BJ (cell line): Measurements from ENCODE around the gene BRWD1. TPM values are rescaled to one million over a fixed set of nuclear protein-coding genes. Genes with fewer than 3 reads are reported as not detected.

Experiments used
- CTCF ChIA-PET: fragments of 350-600 bp; formaldehyde crosslinking; extraction: SDS; loops from one replicate; lab custom pipeline; 2021; ENCODE audit warnings: antibody characterized with exemption, inconsistent platforms; lab: Yijun Ruan, JAX
- POLR2A ChIA-PET: fragments of 300-600 bp; sonication (Branson Sonifier 250); formaldehyde crosslinking; extraction: SDS; loops from one replicate; lab custom pipeline; 2021; ENCODE audit warnings: antibody characterized with exemption; lab: Charles Lee
- DNase-seq: peaks from one replicate; pipeline ENCODE4 v3.0.0-alpha.2; 2011; ENCODE audit warnings: low read depth
- H3K27me3 ChIP-seq: 2 replicates; pipeline ENCODE4 v1.6.0; 2011; ENCODE audit warnings: low read length; ENCODE audit not compliant: control insufficient read depth, insufficient read depth
- H3K36me3 ChIP-seq: 2 replicates; pipeline ENCODE4 v1.5.1; 2011; ENCODE audit warnings: low read length; ENCODE audit not compliant: control insufficient read depth, insufficient read depth
- H3K4me3 ChIP-seq: 2 replicates; pipeline ENCODE4 v1.5.1; 2011; ENCODE audit warnings: low read depth, mild to moderate bottlenecking, control low read depth, low read length
- CTCF ChIP-seq: IDR thresholded peaks from 2 replicates; pipeline ENCODE4 v1.5.1; 2011; ENCODE audit warnings: low read depth, mild to moderate bottlenecking, control low read depth, inconsistent platforms, low read length, moderate library complexity; ENCODE audit not compliant: insufficient read depth
- polyA plus RNA-seq: library from polyadenylated mRNA; depleted of rRNA; stranded (reverse); fragments of >200 nt; gene quantifications from 2 replicates; pipeline ENCODE4 v1.2.3, GENCODE V29; 2011

The BRWD1 gene
- polyA plus RNA-seq, 1 experiment: 5.9 TPM

DNA sequence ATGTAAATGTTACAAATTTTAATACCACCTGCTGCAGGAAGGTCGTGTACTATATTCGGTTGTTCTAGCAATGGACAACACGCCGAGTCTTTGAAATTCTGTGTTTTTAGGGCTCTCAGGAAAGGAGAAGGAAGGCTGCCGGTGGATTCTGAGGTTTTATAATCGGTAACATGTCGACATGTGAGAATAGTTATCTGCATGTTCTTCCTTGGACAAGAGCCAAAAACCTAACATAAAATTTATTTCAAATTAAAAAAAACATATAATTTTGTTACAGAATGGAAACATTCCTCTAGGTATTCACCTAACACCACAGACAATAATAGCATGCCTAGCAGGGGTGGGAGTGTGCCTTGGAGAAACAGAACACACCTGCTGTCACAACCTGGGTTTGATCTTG lies 135.0 kb downstream of the BRWD1 start:
- Histone ChIP-seq H3K4me3 (no peak overlapping the region), H3K36me3 (peaks cover 5% of the 10 kb centered on the region), H3K27me3 (no peaks in the 10 kb centered on the region)
- DNase-seq: no peak
- ChIA-PET CTCF (interaction anchor here (2.5 kb wide), 1 partner anchor 41 kb away, joined by 11 read pairs; no protein-coding TSS in a partner anchor), POLR2A (no interaction called here)
- TF ChIP-seq CTCF: no peak

DNA sequence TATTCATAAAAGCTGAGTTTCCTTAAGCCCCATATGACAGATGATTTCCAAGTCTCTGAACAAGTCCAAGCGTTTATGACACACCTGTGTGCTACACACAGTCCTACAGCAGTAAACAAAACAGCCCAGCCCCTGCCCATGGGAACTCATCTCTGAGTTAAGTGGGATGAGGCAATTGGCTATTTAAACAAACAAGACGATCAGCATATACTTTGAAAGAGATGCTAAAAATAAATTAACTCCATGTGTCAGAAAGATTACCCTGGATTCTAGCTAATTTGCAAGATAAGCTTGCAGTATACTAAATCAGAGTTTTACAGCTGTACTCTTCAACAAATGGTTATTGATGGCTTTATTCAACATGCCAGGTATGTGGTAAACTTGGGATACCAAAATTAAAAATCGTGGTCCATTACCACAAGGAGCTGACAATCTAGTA lies 137.1 kb downstream of the BRWD1 start:
- DNase-seq: no peak
- no peak overlapping the region for H3K4me3 ChIP-seq
- no peak for TF ChIP-seq CTCF
- ChIA-PET CTCF (interaction anchor here (0.8 to 2.5 kb wide), 7 partner anchors 9 to 671 kb away, joined by 3 to 11 read pairs (median 4); no protein-coding TSS in a partner anchor), POLR2A (interaction anchor here (0.5 kb wide), 1 partner anchor 72 kb away, joined by 8 read pairs; no protein-coding TSS in a partner anchor)
- no peaks in the 10 kb centered on the region for H3K27me3 ChIP-seq
- peaks cover 10% of the 10 kb centered on the region for H3K36me3 ChIP-seq

DNA sequence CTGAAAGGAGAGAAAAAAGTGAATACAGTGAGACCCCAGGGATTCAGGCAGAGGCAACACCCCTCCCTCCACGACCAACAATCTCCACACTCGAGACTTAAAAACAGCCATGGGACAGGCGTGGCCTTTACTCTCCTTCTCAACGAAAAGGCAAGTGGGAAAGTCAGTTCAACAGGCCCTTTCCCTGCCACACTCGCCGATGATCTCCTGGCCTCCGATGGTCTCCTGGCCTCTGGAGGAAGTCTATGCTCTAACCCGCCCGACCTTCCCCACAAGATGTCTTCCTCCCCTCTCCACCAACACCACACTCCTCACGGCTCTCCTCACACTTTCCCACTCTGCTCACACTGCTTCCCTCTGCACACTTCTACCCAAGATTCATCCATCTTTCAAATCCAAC lies 137.8 kb downstream of the BRWD1 start:
- TF ChIP-seq CTCF: no peak
- DNase-seq: no peak
- Histone ChIP-seq H3K27me3 (no peaks in the 10 kb centered on the region), H3K4me3 (no peak overlapping the region), H3K36me3 (peaks cover 11% of the 10 kb centered on the region)
- CTCF ChIA-PET: no interaction called here
- POLR2A ChIA-PET: no interaction called here

DNA sequence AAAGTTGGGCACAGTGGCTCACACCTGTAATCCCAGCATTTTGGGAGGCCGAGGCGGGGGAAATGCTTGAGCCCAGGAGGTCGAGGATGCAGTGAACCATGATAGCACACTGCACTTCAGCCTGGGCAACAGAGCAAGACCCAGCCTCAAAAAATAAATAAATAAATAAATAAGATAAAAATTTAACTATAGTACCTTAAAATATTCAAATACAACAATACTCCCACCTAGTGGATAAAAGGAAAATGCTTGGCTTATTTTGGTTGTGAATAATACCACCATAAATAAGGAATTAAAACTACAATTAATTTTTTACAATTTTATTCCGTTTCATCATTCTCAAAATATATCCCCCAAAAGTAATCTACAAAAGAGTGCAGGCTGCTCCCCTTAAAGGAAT lies 138.3 kb downstream of the BRWD1 start:
- ChIA-PET CTCF (interaction anchor here (1.2 to 4.3 kb wide), 2 partner anchors 37 to 667 kb away, joined by 4 to 22 read pairs; no protein-coding TSS in a partner anchor), POLR2A (no interaction called here)
- H3K36me3 ChIP-seq: peaks cover 12% of the 10 kb centered on the region
- H3K27me3 ChIP-seq: no peaks in the 10 kb centered on the region
- DNase-seq: no peak
- no peak overlapping the region for H3K4me3 ChIP-seq
- TF ChIP-seq CTCF: peak; percentile 38

GRCh38 chr21:39173716-39174680 lies 139.4 kb downstream of the BRWD1 start:
- Histone ChIP-seq H3K36me3 (peaks cover 12% of the 10 kb centered on the region), H3K27me3 (no peaks in the 10 kb centered on the region), H3K4me3 (no peak overlapping the region)
- POLR2A ChIA-PET: no interaction called here
- TF ChIP-seq CTCF: no peak
- DNase-seq: no peak
- CTCF ChIA-PET: interaction anchor here (1.2 to 4.3 kb wide), 2 partner anchors 36 to 666 kb away, joined by 4 to 22 read pairs; no protein-coding TSS in a partner anchor
